HEK293 (cell line): ENCODE results near the gene DACH2.

Source experiments
- FEZF1 ChIP-seq: fragments of 450-650 bp; formaldehyde crosslinking; IDR thresholded peaks from 2 replicates; pipeline ENCODE4 v1.5.1; 2016; ENCODE audit warnings: missing biosample characterization, missing genetic modification characterization
- ZNF747 ChIP-seq: fragments of 450-650 bp; formaldehyde crosslinking; IDR thresholded peaks from 2 replicates; pipeline ENCODE4 v1.5.1; 2016; ENCODE audit warnings: missing biosample characterization, missing genetic modification characterization

- TF ChIP-seq ZNF747 (tag by site-specific recombination) (no peak), FEZF1 (tag by site-specific recombination) (no peak)
Measured at GRCh38 chrX:86407371-86407770, 259.1 kb downstream of the DACH2 start.
